HCT116 (cell line): ENCODE measurements around the gene POFUT2. TPM values are rescaled to one million over a fixed set of nuclear protein-coding genes. Genes with fewer than 3 reads are reported as not detected.

Experiments used
- ATAC-seq: fragments of 200-7000 bp; cut with Tn5 transposase; 2 replicates; pipeline ENCODE4 v1.9.1; 2020; ENCODE audit warnings: mild to moderate bottlenecking, moderate library complexity
- BruUV-seq: library from RNA; stranded (reverse); fragments of 400-500 nt; replicated peaks from 2 replicates; lab custom pipeline; 2021; lab: Mats Ljungman, UMichigan
- CTCF ChIA-PET: fragments of 300-600 bp; sonication (Branson Sonifier 250); formaldehyde crosslinking; loops from one replicate; lab custom pipeline; 2021; ENCODE audit warnings: antibody characterized with exemption; lab: Charles Lee
- POLR2A ChIA-PET: fragments of 300-600, 350-600 bp; sonication (Branson Sonifier 250); formaldehyde crosslinking; loops from one replicate; lab custom pipeline; 2021; ENCODE audit warnings: antibody characterized with exemption; lab: Charles Lee
- RAD21 ChIA-PET, 2 experiments: fragments of 300-600 bp; sonication (Branson Sonifier 250); formaldehyde crosslinking; loops; one replicate each; lab custom pipeline; 2023; ENCODE audit warnings: low total read pairs in 2 of 2; ENCODE audit not compliant: uncharacterized antibody in 2 of 2, unreplicated experiment in 2 of 2, low non-redundant PET in 1 of 2; lab: Charles Lee
- DNase-seq: peaks from one replicate; pipeline ENCODE4 v3.0.0-alpha.2; 2010; ENCODE audit warnings: low read depth, low spot score
- H2AFZ ChIP-seq: fragments of 200-600 bp; shearing (Covaris generic), sonication (generic); 2 replicates; pipeline ENCODE4 v1.6.1; 2017; ENCODE audit warnings: low read depth, mixed run types, mixed read lengths, antibody characterized with exemption, low read length; ENCODE audit not compliant: poor library complexity, severe bottlenecking
- H3K27ac ChIP-seq: 2 replicates; pipeline ENCODE4 v1.5.1; 2012; ENCODE audit warnings: low read depth, low read length
- H3K27me3 ChIP-seq: fragments of 200-600 bp; sonication (generic); 2 replicates; pipeline ENCODE4 v1.6.1; 2016; ENCODE audit warnings: mixed run types, low read length, mixed read lengths; ENCODE audit not compliant: insufficient read depth
- H3K36me3 ChIP-seq, 2 experiments: fragments of 200-500 bp in 1 of 2; fragments of 200-600 bp in 1 of 2; sonication (Bioruptor generic) in 1 of 2; sonication (generic) in 1 of 2; 2 replicates each; pipeline versions ENCODE4 v1.5.1 to v1.6.1; 2014 to 2016; ENCODE audit warnings: low read length in 2 of 2, inconsistent platforms in 1 of 2, mixed read lengths in 1 of 2, mixed run types in 1 of 2; ENCODE audit not compliant: insufficient read depth in 2 of 2, control insufficient read depth in 1 of 2
- H3K4me1 ChIP-seq, 2 experiments: fragments of 200-600 bp in 1 of 2; sonication (generic) in 1 of 2; 2 replicates each; pipeline versions ENCODE4 v1.5.1 to v1.6.1; 2012 to 2017; ENCODE audit warnings: low read length in 2 of 2, inconsistent platforms in 1 of 2, mild to moderate bottlenecking in 1 of 2, mixed read lengths in 1 of 2, mixed run types in 1 of 2, moderate library complexity in 1 of 2; ENCODE audit not compliant: insufficient read depth in 2 of 2, control insufficient read depth in 1 of 2
- H3K4me2 ChIP-seq: fragments of 200-600 bp; sonication (generic); 2 replicates; pipeline ENCODE4 v1.6.1; 2017; ENCODE audit warnings: mixed run types, low read length, mixed read lengths
- H3K4me3 ChIP-seq, 2 experiments: fragments of 200-600 bp in 1 of 2; sonication (generic) in 1 of 2; replicated peaks in 1 of 2; 2 replicates each; pipeline ENCODE4 v1.5.1; 2011 to 2016; ENCODE audit warnings: low read length in 2 of 2, control low read depth in 1 of 2, low read depth in 1 of 2, mild to moderate bottlenecking in 1 of 2, mixed read lengths in 1 of 2, mixed run types in 1 of 2
- H3K79me2 ChIP-seq: fragments of 200-600 bp; sonication (generic); 2 replicates; pipeline ENCODE4 v1.6.1; 2017; ENCODE audit warnings: mild to moderate bottlenecking, mixed run types, low read length, moderate library complexity, mixed read lengths; ENCODE audit not compliant: insufficient read depth
- H3K9ac ChIP-seq: fragments of 200-600 bp; sonication (generic); 2 replicates; pipeline ENCODE4 v1.6.1; 2016; ENCODE audit warnings: low read length, mixed read lengths
- H3K9me2 ChIP-seq: fragments of 200-600 bp; sonication (generic), shearing (Covaris generic); 2 replicates; pipeline ENCODE4 v1.6.1; 2017; ENCODE audit warnings: mixed run types, mild to moderate bottlenecking, moderate library complexity; ENCODE audit not compliant: insufficient read depth
- H3K9me3 ChIP-seq, 2 experiments: fragments of 200-500 bp in 1 of 2; fragments of 200-600 bp in 1 of 2; sonication (Bioruptor generic) in 1 of 2; sonication (generic) in 1 of 2; 2 replicates each; pipeline ENCODE4 v1.6.1; 2014 to 2017; ENCODE audit warnings: low read length in 2 of 2, mixed read lengths in 2 of 2, inconsistent platforms in 1 of 2, low read depth in 1 of 2, mild to moderate bottlenecking in 1 of 2, mixed run types in 1 of 2, moderate library complexity in 1 of 2; ENCODE audit not compliant: control insufficient read depth in 1 of 2, insufficient read depth in 1 of 2
- H4K20me1 ChIP-seq: fragments of 200-600 bp; sonication (generic), shearing (Covaris generic); 2 replicates; pipeline ENCODE4 v1.6.1; 2017; ENCODE audit warnings: mixed run types, mild to moderate bottlenecking, moderate library complexity; ENCODE audit not compliant: insufficient read depth
- CBX3 ChIP-seq: IDR thresholded peaks from 2 replicates; pipeline ENCODE4 v1.6.1; 2012; ENCODE audit warnings: low read depth
- EZH2 ChIP-seq: fragments of 200-600 bp; sonication (generic); IDR thresholded peaks from 2 replicates; pipeline ENCODE4 v1.6.1; 2017; ENCODE audit warnings: antibody characterized with exemption, mixed run types
- FOSL1 ChIP-seq: IDR thresholded peaks from 2 replicates; pipeline ENCODE4 v1.6.1; 2012; ENCODE audit warnings: low read depth
- JUND ChIP-seq: IDR thresholded peaks from 2 replicates; pipeline ENCODE4 v1.6.1; 2012
- POLR2A ChIP-seq: IDR thresholded peaks from 2 replicates; pipeline ENCODE4 v1.7.0; 2011; ENCODE audit warnings: borderline replicate concordance; ENCODE audit not compliant: insufficient read depth, insufficient read length; ENCODE audit errors: extremely low read depth
- POLR2AphosphoS5 ChIP-seq: IDR thresholded peaks from 2 replicates; pipeline ENCODE4 v1.6.1; 2011; ENCODE audit warnings: mild to moderate bottlenecking, low read depth, low read length, moderate library complexity
- RAD21 ChIP-seq: IDR thresholded peaks from 2 replicates; pipeline ENCODE4 v1.6.1; 2012; ENCODE audit warnings: low read depth, mild to moderate bottlenecking
- SIN3A ChIP-seq: IDR thresholded peaks from 2 replicates; pipeline ENCODE4 v1.6.1; 2012; ENCODE audit warnings: low read depth
- TCF7L2 ChIP-seq: IDR thresholded peaks from 2 replicates; pipeline ENCODE4 v1.7.0; 2011; ENCODE audit warnings: borderline replicate concordance, inconsistent platforms; ENCODE audit not compliant: insufficient read depth, insufficient read length; ENCODE audit errors: extremely low read depth
- YY1 ChIP-seq: IDR thresholded peaks from 2 replicates; pipeline ENCODE4 v1.6.1; 2011; ENCODE audit warnings: low read length, low read depth, moderate library complexity, mild to moderate bottlenecking; ENCODE audit not compliant: insufficient replicate concordance; ENCODE audit errors: extremely low read depth
- ZFX ChIP-seq: fragments of 450-650 bp; IDR thresholded peaks from 2 replicates; pipeline ENCODE4 v1.6.1; 2017
- intact Hi-C: fragments of 100-400 bp; cut with micrococcal nuclease; formaldehyde crosslinking; loops from 2 replicates; pipeline ENCODE4 v1.10.0; 2022
- total RNA-seq: library from RNA; stranded (reverse); gene quantifications from one replicate; pipeline ENCODE4 v1.2.1, GENCODE V29; 2021; ENCODE audit not compliant: unreplicated experiment
- TF ChIP-seq, protein P1 (sequence below): IDR thresholded peaks from 2 replicates; pipeline ENCODE4 v1.6.1; 2012
- TF ChIP-seq, protein P2 (sequence below): IDR thresholded peaks from 2 replicates; pipeline ENCODE4 v1.6.1; 2011; ENCODE audit warnings: mild to moderate bottlenecking, low read length, moderate library complexity; ENCODE audit not compliant: insufficient replicate concordance; ENCODE audit errors: extremely low read depth
- TF ChIP-seq, protein P3 (sequence below), 3 experiments: fragments of 200-600 bp in 1 of 3; sonication (generic) in 1 of 3; IDR thresholded peaks in 2 of 3; conservative IDR thresholded peaks in 1 of 3; 2 replicates each; pipeline ENCODE4 v1.5.1; 2012 to 2017; ENCODE audit warnings: low read depth in 2 of 3, low read length in 2 of 3, antibody characterized with exemption in 1 of 3, borderline replicate concordance in 1 of 3, control low read depth in 1 of 3, mild to moderate bottlenecking in 1 of 3, mixed read lengths in 1 of 3, mixed run types in 1 of 3, moderate library complexity in 1 of 3; ENCODE audit not compliant: insufficient read depth in 1 of 3

POFUT2 gene
- total RNA-seq, 1 experiment from 2014 or later, result 20.5 TPM

DNA sequence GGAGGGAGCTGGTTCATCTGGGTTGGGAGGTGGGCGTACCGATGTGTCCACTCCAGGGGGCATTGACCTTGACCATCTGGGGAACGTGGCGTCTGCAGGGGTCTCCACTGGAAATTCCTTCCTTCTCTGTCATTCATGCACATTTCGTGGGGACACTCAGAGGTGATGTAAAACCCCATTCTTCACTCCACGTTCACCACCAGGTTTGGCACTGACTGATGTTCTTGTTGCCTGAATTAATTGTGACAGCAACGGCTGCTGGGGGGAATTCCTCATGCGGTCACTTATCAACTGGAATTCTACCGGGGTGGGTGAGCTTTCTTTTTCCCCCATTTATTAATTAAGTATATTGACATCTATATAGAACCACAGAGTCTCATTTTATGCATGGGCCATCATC is 18.1 kb upstream of the POFUT2 start:
- Histone ChIP-seq H3K4me2 (no peak overlapping the region), H3K36me3 (no peaks in the 10 kb centered on the region), H2AFZ (no peak overlapping the region), H3K9me3 (no peaks in the 10 kb centered on the region), H3K9ac (no peak overlapping the region), H3K9me2 (no peaks in the 10 kb centered on the region), H3K4me3 (no peak overlapping the region), H3K79me2 (no peaks in the 10 kb centered on the region), H3K27ac (no peak overlapping the region), H4K20me1 (no peaks in the 10 kb centered on the region), H3K4me1 (peaks cover 0 to 26% of the 10 kb centered on the region in 2 experiments), H3K27me3 (no peaks in the 10 kb centered on the region)
- intact Hi-C loops, result no loop called here
- ChIA-PET CTCF (no interaction called here), RAD21 (no interaction called here), POLR2A (no interaction called here)
- no TSS peak for BruUV-seq
- DNase-seq (no peak), ATAC-seq (no peak)
- TF ChIP-seq YY1, result no peak
- TF ChIP-seq TCF7L2, result no peak
- TF ChIP-seq EZH2, result no peak
- TF ChIP-seq, protein P1, sequence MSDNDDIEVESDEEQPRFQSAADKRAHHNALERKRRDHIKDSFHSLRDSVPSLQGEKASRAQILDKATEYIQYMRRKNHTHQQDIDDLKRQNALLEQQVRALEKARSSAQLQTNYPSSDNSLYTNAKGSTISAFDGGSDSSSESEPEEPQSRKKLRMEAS, result no peak
- no peak for TF ChIP-seq POLR2AphosphoS5
- no peak for TF ChIP-seq POLR2A
- no peak for TF ChIP-seq JUND

DNA sequence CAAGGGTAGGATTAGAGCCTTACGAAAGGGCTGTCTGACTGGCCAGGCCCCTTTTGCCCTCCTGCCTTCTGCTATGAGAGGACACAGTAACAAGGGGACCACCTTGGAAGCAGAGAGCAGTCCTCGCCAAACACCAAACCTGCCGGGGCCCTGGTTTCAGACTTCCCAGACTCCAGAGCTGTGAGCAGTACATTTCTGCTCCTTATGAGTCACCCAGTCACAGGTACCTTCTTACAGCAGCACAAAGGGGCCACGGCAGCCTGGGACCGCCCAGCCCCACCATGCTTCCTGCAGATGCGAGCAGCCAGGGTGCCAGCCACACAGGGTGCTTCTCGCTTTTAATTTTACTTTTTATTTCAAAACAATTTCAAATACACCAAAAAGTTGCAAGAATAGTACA is 17.2 kb upstream of the POFUT2 start:
- no TSS peak for BruUV-seq
- no peak overlapping the region for H2AFZ ChIP-seq
- ATAC-seq, result no peak
- H3K4me1 ChIP-seq, result peaks cover 0 to 17% of the 10 kb centered on the region in 2 experiments; a peak in 3 of 4 replicates
- no peak overlapping the region for H3K27ac ChIP-seq
- no peaks in the 10 kb centered on the region for H3K9me3 ChIP-seq
- ChIA-PET RAD21 (no interaction called here), POLR2A (no interaction called here), CTCF (no interaction called here)
- no peak overlapping the region for H3K9ac ChIP-seq
- H3K36me3 ChIP-seq, result no peaks in the 10 kb centered on the region
- H3K27me3 ChIP-seq, result no peaks in the 10 kb centered on the region
- no peaks in the 10 kb centered on the region for H3K9me2 ChIP-seq
- no peaks in the 10 kb centered on the region for H4K20me1 ChIP-seq
- H3K4me3 ChIP-seq, result no peak overlapping the region
- no peak overlapping the region for H3K4me2 ChIP-seq
- no peak for DNase-seq
- intact Hi-C loops, result no loop called here
- H3K79me2 ChIP-seq, result no peaks in the 10 kb centered on the region
- TF ChIP-seq CBX3, result no peak
- no peak for TF ChIP-seq ZFX
- TF ChIP-seq, protein P2, sequence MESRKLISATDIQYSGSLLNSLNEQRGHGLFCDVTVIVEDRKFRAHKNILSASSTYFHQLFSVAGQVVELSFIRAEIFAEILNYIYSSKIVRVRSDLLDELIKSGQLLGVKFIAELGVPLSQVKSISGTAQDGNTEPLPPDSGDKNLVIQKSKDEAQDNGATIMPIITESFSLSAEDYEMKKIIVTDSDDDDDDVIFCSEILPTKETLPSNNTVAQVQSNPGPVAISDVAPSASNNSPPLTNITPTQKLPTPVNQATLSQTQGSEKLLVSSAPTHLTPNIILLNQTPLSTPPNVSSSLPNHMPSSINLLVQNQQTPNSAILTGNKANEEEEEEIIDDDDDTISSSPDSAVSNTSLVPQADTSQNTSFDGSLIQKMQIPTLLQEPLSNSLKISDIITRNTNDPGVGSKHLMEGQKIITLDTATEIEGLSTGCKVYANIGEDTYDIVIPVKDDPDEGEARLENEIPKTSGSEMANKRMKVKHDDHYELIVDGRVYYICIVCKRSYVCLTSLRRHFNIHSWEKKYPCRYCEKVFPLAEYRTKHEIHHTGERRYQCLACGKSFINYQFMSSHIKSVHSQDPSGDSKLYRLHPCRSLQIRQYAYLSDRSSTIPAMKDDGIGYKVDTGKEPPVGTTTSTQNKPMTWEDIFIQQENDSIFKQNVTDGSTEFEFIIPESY, result no peak
- TF ChIP-seq, protein P3, sequence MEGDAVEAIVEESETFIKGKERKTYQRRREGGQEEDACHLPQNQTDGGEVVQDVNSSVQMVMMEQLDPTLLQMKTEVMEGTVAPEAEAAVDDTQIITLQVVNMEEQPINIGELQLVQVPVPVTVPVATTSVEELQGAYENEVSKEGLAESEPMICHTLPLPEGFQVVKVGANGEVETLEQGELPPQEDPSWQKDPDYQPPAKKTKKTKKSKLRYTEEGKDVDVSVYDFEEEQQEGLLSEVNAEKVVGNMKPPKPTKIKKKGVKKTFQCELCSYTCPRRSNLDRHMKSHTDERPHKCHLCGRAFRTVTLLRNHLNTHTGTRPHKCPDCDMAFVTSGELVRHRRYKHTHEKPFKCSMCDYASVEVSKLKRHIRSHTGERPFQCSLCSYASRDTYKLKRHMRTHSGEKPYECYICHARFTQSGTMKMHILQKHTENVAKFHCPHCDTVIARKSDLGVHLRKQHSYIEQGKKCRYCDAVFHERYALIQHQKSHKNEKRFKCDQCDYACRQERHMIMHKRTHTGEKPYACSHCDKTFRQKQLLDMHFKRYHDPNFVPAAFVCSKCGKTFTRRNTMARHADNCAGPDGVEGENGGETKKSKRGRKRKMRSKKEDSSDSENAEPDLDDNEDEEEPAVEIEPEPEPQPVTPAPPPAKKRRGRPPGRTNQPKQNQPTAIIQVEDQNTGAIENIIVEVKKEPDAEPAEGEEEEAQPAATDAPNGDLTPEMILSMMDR (IDR thresholded peaks at IDR 0.05 in 2 of 3, conservative IDR thresholded peaks at IDR 0.05 in 1 of 3; ENCODE audit: borderline replicate concordance in 1 of 3, insufficient read depth in 1 of 3, low read depth in 2 of 3, low read length in 2 of 3), result no peak
- no peak for TF ChIP-seq YY1
- no peak for TF ChIP-seq RAD21
- TF ChIP-seq EZH2, result no peak
- TF ChIP-seq SIN3A, result no peak
- TF ChIP-seq FOSL1, result no peak
